Measurements from ENCODE around the gene RAD17. TPM values are rescaled to one million over a fixed set of nuclear protein-coding genes. Genes with fewer than 3 reads are reported as not detected.

RAD17 gene
- polyA plus RNA-seq, 1 experiment = 18.0 TPM

DNA sequence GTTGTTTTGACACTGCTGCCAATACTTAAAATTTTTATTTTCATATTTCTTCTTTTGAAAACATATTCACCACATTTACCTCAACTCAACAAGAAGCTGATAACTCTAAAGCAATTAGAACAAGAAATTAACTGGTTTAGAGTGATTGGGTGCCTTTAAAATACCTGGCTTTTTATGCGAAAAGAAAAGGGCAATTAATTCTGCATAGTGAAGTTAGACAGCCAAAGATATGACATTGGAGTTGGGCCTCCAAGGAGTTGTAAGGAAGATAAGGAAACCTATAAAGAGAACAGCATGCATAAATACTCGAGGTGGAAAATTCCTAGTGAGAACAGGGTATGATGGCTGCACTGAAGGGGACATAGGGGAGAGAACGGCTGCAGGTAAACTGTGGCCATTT, 9.9 kb upstream of the RAD17 start:
- peaks cover 3% of the 10 kb centered on the region; the same call in 1 of the 2 replicates for H3K36me3 ChIP-seq (ENCODE audit: control insufficient read depth, insufficient read depth, low read length)
- TF ChIP-seq, protein P1, sequence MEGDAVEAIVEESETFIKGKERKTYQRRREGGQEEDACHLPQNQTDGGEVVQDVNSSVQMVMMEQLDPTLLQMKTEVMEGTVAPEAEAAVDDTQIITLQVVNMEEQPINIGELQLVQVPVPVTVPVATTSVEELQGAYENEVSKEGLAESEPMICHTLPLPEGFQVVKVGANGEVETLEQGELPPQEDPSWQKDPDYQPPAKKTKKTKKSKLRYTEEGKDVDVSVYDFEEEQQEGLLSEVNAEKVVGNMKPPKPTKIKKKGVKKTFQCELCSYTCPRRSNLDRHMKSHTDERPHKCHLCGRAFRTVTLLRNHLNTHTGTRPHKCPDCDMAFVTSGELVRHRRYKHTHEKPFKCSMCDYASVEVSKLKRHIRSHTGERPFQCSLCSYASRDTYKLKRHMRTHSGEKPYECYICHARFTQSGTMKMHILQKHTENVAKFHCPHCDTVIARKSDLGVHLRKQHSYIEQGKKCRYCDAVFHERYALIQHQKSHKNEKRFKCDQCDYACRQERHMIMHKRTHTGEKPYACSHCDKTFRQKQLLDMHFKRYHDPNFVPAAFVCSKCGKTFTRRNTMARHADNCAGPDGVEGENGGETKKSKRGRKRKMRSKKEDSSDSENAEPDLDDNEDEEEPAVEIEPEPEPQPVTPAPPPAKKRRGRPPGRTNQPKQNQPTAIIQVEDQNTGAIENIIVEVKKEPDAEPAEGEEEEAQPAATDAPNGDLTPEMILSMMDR (IDR thresholded peaks at IDR 0.05; ENCODE audit: insufficient read depth, low read depth, low read length) = no peak
- POLR2A ChIA-PET = no interaction called here
- CTCF ChIA-PET = no interaction called here
- no peak for DNase-seq (ENCODE audit: low read depth)
- H3K4me3 ChIP-seq (ENCODE audit: low read depth, low read length) = no peak overlapping the region
- no peaks in the 10 kb centered on the region for H3K27me3 ChIP-seq (ENCODE audit: control insufficient read depth, insufficient read depth, low read length)

DNA sequence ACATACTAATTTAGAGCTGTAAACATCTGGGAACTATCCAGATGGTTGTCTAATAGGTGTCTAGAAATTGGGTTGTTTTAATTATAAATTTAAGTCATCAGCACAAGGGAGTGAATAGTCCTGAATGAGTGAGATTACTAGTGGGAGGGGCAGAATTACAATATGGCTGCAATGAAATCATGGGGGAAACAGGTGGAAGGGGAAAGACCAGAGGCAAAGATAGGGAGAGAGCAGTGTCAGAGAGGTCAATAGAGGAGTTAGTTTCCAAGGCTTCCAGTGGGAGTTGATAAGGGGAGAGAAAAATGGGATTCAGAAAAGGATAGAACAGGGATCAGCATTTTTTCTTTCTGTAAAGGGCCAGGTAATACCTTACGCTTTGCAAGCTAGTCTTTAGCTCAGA, 9.2 kb upstream of the RAD17 start:
- Histone ChIP-seq H3K27me3 (ENCODE audit: control insufficient read depth, insufficient read depth, low read length) (no peaks in the 10 kb centered on the region), H3K4me3 (ENCODE audit: low read depth, low read length) (no peak overlapping the region), H3K36me3 (ENCODE audit: control insufficient read depth, insufficient read depth, low read length) (0 out of 2 replicates have a peak, but pooled peaks cover 1% of the 10 kb centered on the region)
- ChIA-PET CTCF (interaction anchor here (0.6 kb wide), 1 partner anchor 9 kb away, joined by 3 read pairs; no protein-coding TSS in a partner anchor), POLR2A (no interaction called here)
- DNase-seq (ENCODE audit: low read depth) = no peak
- TF ChIP-seq, protein P1 (IDR thresholded peaks at IDR 0.05; ENCODE audit: insufficient read depth, low read depth, low read length) = no peak

DNA sequence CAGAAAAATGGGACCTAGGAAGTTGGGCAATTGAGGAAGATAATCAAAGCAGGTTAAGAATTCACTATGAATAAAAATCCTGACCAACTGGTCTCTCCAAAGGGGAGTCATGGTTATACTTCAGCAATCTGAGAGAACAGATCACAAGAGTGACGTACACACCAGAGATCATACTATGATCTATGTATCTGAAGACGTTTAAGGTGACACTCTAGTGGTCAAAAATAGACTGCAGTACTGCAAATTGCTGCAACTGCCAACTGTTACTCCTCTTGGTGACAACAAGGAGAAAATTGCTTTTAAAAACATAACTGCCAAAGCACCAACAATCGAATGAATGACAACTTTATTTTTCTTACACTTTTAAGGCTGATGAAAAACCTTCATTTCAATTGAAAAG, 5.2 kb upstream of the RAD17 start:
- Histone ChIP-seq H3K27me3 (ENCODE audit: control insufficient read depth, insufficient read depth, low read length) (no peaks in the 10 kb centered on the region), H3K36me3 (ENCODE audit: control insufficient read depth, insufficient read depth, low read length) (peaks cover 2% of the 10 kb centered on the region; the same call in 1 of the 2 replicates), H3K4me3 (ENCODE audit: low read depth, low read length) (no peak overlapping the region)
- ChIA-PET POLR2A (no interaction called here), CTCF (no interaction called here)
- DNase-seq (ENCODE audit: low read depth) = no peak
- TF ChIP-seq, protein P1 (IDR thresholded peaks at IDR 0.05; ENCODE audit: insufficient read depth, low read depth, low read length) = peak; percentile 35; the same call in 1 of the 2 replicates

DNA sequence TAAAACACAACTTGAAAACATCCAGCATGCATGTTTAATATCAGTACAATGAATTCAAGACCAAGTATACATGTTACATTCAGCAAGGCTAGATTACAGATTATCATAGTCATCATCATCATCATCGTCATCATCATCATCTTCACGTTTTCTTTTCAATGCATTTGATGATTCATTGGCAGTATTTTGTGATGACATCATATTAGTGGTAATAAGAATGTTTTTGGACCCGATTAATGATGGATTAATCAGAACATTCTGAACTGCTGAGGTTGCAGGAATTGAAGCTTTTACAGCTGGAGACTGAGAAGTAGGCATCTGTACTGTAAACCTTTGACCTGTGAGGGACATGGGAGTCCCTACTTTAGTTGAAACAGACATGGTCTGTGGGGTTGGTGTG, 4.8 kb upstream of the RAD17 start:
- TF ChIP-seq, protein P1 (IDR thresholded peaks at IDR 0.05; ENCODE audit: insufficient read depth, low read depth, low read length) = no peak
- no peak overlapping the region for H3K4me3 ChIP-seq (ENCODE audit: low read depth, low read length)
- no peak for DNase-seq (ENCODE audit: low read depth)
- ChIA-PET POLR2A (no interaction called here), CTCF (no interaction called here)
- H3K36me3 ChIP-seq (ENCODE audit: control insufficient read depth, insufficient read depth, low read length) = peaks cover 2% of the 10 kb centered on the region; the same call in 1 of the 2 replicates
- H3K27me3 ChIP-seq (ENCODE audit: control insufficient read depth, insufficient read depth, low read length) = no peaks in the 10 kb centered on the region

DNA sequence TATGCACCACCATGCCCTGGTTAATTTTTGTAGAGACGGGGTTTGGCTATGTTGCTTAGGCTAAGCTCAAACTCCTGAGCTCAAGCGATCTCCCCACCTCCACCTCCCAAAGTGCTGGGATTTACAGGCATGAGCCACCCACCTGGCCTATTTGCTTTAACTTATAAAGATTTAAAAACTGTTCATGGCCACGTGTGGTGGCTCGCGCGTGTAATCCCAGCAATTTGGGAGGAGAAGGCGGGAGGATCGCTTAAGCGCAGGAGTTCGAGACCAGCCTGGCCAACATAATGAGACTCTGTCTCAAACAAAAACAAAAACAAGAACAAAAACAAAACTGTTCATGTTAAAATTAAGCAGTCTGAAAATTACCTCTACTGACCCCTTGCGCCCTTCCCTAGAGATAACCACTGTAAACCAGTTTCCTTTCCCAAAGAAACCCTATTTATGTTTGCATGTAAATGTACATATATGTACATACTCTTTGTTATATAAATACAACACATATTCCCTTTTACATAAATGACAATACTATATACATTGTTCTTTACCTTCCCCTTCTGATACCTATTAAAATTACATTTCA, 1.8 kb upstream of the RAD17 start:
- Histone ChIP-seq H3K4me3 (ENCODE audit: low read depth, low read length) (peak overlapping the region; percentile 90), H3K36me3 (ENCODE audit: control insufficient read depth, insufficient read depth, low read length) (peaks cover 2% of the 10 kb centered on the region; the same call in 1 of the 2 replicates), H3K27me3 (ENCODE audit: control insufficient read depth, insufficient read depth, low read length) (no peaks in the 10 kb centered on the region)
- CTCF ChIA-PET = no interaction called here
- TF ChIP-seq, protein P1 (IDR thresholded peaks at IDR 0.05; ENCODE audit: insufficient read depth, low read depth, low read length) = no peak
- no peak for DNase-seq (ENCODE audit: low read depth)
- POLR2A ChIA-PET = no interaction called here

Data from BJ (cell line).